GM12801 (cell line): Measurements from ENCODE around the gene ANKMY1.

ENCODE experiments used
- TF ChIP-seq, protein P1 (sequence below): IDR thresholded peaks from one replicate; pipeline ENCODE4 v1.5.1; 2011; ENCODE audit warnings: control low read depth; ENCODE audit not compliant: insufficient read length; ENCODE audit errors: extremely low read depth

The ANKMY1 gene

DNA sequence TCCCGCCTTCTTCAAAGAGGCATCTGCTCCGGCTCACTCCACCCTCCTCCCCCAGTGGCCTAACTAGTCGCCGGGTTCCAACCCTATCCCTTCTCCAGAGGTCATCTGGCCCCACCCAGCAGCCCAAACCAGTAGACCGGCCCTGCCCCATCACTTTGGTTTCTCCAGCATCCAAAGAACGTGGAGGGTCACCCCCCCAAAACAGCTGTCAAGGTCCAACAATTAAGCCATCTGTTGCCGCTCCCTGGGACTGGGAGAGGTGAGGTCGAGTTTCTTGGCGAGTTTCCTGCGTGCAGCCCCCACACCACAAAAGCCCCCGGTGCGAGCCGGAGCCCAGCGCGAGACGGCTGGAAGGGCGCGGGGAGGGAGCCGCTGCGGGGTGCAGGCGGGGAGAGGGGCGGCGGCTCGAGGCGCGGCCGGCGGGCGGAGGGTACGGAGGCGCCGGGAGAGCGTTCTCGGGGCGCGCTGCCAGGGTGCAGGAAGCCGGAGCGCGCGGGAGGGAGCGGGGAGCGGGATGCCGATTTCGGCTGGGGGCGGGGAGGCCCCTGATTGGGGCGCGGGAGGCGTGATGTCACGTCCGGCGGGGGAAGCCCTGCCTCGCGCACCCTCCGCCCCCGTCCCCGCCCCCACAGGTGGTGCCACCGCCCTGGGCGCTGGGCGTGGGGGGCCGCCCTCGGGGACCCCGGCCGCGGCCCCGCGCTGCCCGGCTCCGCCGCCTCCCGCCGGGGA, 122.9 kb downstream of the ANKMY1 start:
- TF ChIP-seq, protein P1, sequence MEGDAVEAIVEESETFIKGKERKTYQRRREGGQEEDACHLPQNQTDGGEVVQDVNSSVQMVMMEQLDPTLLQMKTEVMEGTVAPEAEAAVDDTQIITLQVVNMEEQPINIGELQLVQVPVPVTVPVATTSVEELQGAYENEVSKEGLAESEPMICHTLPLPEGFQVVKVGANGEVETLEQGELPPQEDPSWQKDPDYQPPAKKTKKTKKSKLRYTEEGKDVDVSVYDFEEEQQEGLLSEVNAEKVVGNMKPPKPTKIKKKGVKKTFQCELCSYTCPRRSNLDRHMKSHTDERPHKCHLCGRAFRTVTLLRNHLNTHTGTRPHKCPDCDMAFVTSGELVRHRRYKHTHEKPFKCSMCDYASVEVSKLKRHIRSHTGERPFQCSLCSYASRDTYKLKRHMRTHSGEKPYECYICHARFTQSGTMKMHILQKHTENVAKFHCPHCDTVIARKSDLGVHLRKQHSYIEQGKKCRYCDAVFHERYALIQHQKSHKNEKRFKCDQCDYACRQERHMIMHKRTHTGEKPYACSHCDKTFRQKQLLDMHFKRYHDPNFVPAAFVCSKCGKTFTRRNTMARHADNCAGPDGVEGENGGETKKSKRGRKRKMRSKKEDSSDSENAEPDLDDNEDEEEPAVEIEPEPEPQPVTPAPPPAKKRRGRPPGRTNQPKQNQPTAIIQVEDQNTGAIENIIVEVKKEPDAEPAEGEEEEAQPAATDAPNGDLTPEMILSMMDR, result no peak

- TF ChIP-seq, protein P1, result no peak
Observed at GRCh38 chr2:240433973-240434727, 123.6 kb downstream of the ANKMY1 start.

- TF ChIP-seq, protein P1, result no peak
Observed at GRCh38 chr2:240432820-240433801, 124.7 kb downstream of the ANKMY1 start.

DNA sequence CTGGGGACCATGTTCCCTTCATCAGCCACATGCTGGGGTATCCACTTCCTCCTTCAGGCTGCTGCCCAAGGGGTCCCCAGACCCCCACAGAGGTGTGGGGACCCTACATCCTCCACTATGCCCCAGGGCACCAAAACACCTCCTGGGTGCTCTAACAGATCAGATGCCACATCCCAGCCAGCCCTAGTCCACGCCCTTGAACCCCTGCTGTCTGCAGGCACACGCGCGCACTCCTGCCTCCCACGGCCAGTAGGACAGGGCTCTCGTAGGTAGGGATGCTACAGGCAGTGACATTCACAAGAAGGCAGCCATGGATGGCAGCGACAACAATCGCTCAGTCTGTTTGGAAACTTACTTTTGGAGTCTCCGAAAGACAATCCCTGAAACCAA, 125.4 kb downstream of the ANKMY1 start:
- TF ChIP-seq, protein P1, result no peak

DNA sequence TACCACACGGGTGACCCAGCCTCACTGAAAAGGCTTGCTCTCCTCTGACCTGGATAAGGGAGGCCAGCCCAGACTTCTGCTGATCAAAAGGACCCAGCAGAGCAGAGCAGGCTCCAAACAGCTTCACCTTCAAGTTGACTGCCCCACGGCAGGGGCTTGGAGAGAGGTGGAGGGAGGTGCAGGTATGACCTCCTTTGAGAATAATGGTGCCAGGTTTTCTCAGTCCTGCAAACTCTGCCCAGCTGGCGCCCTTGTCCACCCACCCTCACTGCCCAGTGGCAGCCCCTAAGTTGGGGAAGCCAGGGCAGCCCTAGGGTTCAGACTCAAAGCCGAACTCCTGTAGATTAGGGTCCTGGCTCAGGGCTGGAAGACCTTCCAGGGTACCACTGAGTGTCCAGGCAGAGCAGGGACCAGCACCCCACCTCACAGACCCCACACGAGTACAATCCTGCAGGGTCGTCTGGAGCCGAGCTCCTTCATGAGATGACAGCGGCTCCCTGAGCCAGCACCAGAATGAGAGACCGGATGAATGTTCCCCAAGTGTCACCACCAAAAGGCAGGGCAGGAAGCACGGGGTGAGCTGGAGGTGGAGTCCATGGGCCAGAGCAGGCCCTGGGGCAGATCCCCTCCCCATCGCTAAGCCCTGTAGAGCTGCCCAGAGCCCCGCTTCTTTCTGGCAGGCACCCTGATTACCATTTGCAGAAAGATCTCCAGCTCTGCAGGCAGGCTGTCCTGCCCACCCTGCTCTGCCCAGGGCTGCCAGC, 125.9 kb downstream of the ANKMY1 start:
- TF ChIP-seq, protein P1, result no peak

DNA sequence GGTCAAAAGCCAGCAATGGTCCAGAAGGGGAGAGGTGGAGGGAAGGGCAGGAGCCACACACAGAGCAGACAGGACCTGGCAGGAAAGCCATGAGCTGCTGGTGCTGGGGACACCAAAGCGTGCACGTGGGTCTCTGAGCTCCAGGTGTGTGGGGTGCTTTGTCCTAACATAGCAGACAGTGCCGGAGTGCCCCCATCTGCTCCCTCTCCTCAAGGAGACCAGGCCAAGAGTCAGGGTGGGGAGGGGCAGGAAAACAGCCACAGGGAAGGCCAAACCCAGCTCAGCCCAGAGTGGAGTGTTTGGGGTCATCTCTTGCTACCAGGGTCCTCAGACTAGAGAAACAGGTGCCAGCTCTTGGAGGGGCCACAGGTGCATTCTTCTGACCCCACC, 126.5 kb downstream of the ANKMY1 start:
- TF ChIP-seq, protein P1, result no peak
